Calu3 (cell line): ENCODE results near the gene GBX2. TPM values are rescaled to one million over a fixed set of nuclear protein-coding genes. Genes with fewer than 3 reads are reported as not detected.
A peak's percentile ranks its signal among the peaks of the same experiment; 100 is the strongest.

ENCODE experiments used
- BruUV-seq: library from RNA; stranded (reverse); fragments of 400-500 nt; replicated peaks from 2 replicates; lab custom pipeline; 2021; lab: Mats Ljungman, UMichigan
- CTCF ChIA-PET: fragments of 300-600 bp; sonication (Branson Sonifier 250); formaldehyde crosslinking; loops from one replicate; lab custom pipeline; 2022; ENCODE audit warnings: antibody characterized with exemption; lab: Charles Lee
- DNase-seq: peaks from one replicate; pipeline ENCODE4 v3.0.0; 2022
- H3K27ac Mint-ChIP-seq: one replicate; pipeline ENCODE4 v1.8.0; 2022; ENCODE audit warnings: mixed read lengths; ENCODE audit not compliant: unreplicated experiment
- H3K27me3 Mint-ChIP-seq: one replicate; pipeline ENCODE4 v1.8.0; 2022; ENCODE audit warnings: mixed read lengths; ENCODE audit not compliant: unreplicated experiment
- H3K36me3 Mint-ChIP-seq: one replicate; pipeline ENCODE4 v1.8.0; 2022; ENCODE audit warnings: mild to moderate bottlenecking, moderate library complexity, mixed read lengths; ENCODE audit not compliant: insufficient read depth, unreplicated experiment
- H3K4me1 Mint-ChIP-seq: one replicate; pipeline ENCODE4 v1.8.0; 2022; ENCODE audit warnings: mild to moderate bottlenecking, low read depth, mixed read lengths; ENCODE audit not compliant: unreplicated experiment
- H3K4me3 Mint-ChIP-seq: one replicate; pipeline ENCODE4 v1.8.0; 2022; ENCODE audit warnings: mild to moderate bottlenecking, low read depth, moderate library complexity, mixed read lengths; ENCODE audit not compliant: unreplicated experiment
- H3K9me3 Mint-ChIP-seq: one replicate; pipeline ENCODE4 v1.8.0; 2022; ENCODE audit warnings: low read depth, mixed read lengths; ENCODE audit not compliant: unreplicated experiment
- CTCF ChIP-seq: fragments of 200-600 bp; IDR thresholded peaks from one replicate; pipeline ENCODE4 v1.8.0; 2022; ENCODE audit warnings: antibody characterized with exemption; ENCODE audit not compliant: unreplicated experiment
- intact Hi-C: fragments of 100-400 bp; cut with micrococcal nuclease; formaldehyde crosslinking; loops from one replicate; pipeline ENCODE4 v1.10.0; 2022; ENCODE audit not compliant: unreplicated experiment
- total RNA-seq: library from RNA; stranded (reverse); gene quantifications from 2 replicates; pipeline ENCODE4 v1.2.3, GENCODE V29; 2022

GBX2 gene
- total RNA-seq, 1 experiment from 2014 or later, result 2.4 TPM

- no peaks in the 10 kb centered on the region for H3K36me3 Mint-ChIP-seq
- CTCF ChIA-PET, result interaction anchor here (0.6 kb wide), 1 partner anchor 270 kb away, joined by 4 read pairs; no protein-coding TSS in a partner anchor
- no peak overlapping the region for H3K27ac Mint-ChIP-seq
- BruUV-seq, result no TSS peak
- H3K9me3 Mint-ChIP-seq, result peaks cover 4% of the 10 kb centered on the region
- no peak for TF ChIP-seq CTCF
- DNase-seq, result no peak
- no peak overlapping the region for H3K4me3 Mint-ChIP-seq
- peaks cover 9% of the 10 kb centered on the region for H3K4me1 Mint-ChIP-seq
- intact Hi-C loops, result no loop called here
- no peaks in the 10 kb centered on the region for H3K27me3 Mint-ChIP-seq
Measured at GRCh38 chr2:236184701-236185100, 16.5 kb upstream of the GBX2 start.

- peak overlapping the region; percentile 37 for H3K27ac Mint-ChIP-seq
- intact Hi-C loops, result loop anchor here (1.0 kb wide), 1 partner anchor 402 kb away; no protein-coding TSS in a partner anchor
- peaks cover 4% of the 10 kb centered on the region for H3K9me3 Mint-ChIP-seq
- H3K4me1 Mint-ChIP-seq, result peaks cover 24% of the 10 kb centered on the region
- CTCF ChIA-PET, result interaction anchor here (0.6 to 1.9 kb wide), 3 partner anchors 9 to 415 kb away, joined by 3 to 13 read pairs (median 5); no protein-coding TSS in a partner anchor
- peak; percentile 84 for TF ChIP-seq CTCF
- peak overlapping the region; percentile 86 for H3K4me3 Mint-ChIP-seq
- H3K27me3 Mint-ChIP-seq, result no peaks in the 10 kb centered on the region
- peak; percentile 73 for DNase-seq
- peaks cover 16% of the 10 kb centered on the region for H3K36me3 Mint-ChIP-seq
- BruUV-seq, result no TSS peak
Measured at GRCh38 chr2:236180831-236181453, 12.8 kb upstream of the GBX2 start.

DNA sequence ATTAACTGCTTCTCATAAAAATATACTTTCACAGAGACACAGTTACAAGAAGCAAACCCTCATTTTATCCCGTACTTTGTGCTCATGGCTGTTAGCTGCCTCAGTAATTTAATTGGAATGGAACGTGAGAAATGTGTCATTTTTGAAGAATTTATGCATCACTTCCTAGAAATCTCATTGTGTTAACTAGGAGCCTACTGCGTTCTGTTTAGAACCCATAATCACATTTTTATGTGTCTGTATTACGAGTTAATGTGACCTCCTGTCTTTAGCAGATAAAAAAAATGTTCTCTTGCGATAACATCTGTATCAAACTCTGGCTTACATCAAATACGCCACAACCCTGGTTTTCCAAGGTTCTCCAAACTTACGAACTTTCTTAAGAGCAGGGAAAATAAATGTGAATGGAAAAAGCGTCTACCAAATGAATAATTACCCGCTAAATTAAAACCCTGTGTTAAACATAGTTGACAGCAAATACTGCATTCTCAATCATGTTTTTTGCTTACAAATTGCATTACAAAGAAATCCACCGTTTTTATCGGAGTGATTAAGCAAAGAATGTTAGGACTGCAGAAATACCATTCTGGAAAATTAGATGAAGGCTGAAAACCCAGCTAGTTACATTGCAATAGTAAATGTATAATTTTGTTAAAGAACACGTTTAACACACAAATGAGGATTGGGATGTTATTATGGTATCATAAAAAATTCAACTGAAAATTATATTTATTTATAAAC lies 12.1 kb upstream of the GBX2 start:
- CTCF ChIA-PET, result interaction anchor here (0.6 to 1.9 kb wide), 3 partner anchors 8 to 414 kb away, joined by 3 to 13 read pairs (median 5); no protein-coding TSS in a partner anchor
- Mint-ChIP-seq H3K36me3 (peaks cover 17% of the 10 kb centered on the region), H3K4me3 (peak overlapping the region; percentile 86), H3K9me3 (no peaks in the 10 kb centered on the region), H3K27ac (peak overlapping the region; percentile 73), H3K27me3 (no peaks in the 10 kb centered on the region), H3K4me1 (peaks cover 31% of the 10 kb centered on the region)
- TF ChIP-seq CTCF, result no peak
- DNase-seq, result no peak
- no TSS peak for BruUV-seq
- intact Hi-C loops, result no loop called here

- H3K4me1 Mint-ChIP-seq, result peaks cover 39% of the 10 kb centered on the region
- no peak for DNase-seq
- no peaks in the 10 kb centered on the region for H3K27me3 Mint-ChIP-seq
- H3K36me3 Mint-ChIP-seq, result peaks cover 17% of the 10 kb centered on the region
- H3K27ac Mint-ChIP-seq, result peak overlapping the region; percentile 84
- CTCF ChIA-PET, result interaction anchor here (0.7 to 1.9 kb wide), 2 partner anchors 56 to 400 kb away, joined by 4 to 13 read pairs; no protein-coding TSS in a partner anchor
- H3K9me3 Mint-ChIP-seq, result no peaks in the 10 kb centered on the region
- peak overlapping the region; percentile 86 for H3K4me3 Mint-ChIP-seq
- no TSS peak for BruUV-seq
- TF ChIP-seq CTCF, result no peak
- intact Hi-C loops, result loop anchor here (5.0 kb wide), 2 partner anchors 232 to 412 kb away; no protein-coding TSS in a partner anchor
Measured at GRCh38 chr2:236179236-236180075, 11.3 kb upstream of the GBX2 start.
